ENCODE results near the gene CDH23.
A peak's percentile ranks its signal among the peaks of the same experiment; 100 is the strongest.

The CDH23 gene

GRCh38 chr10:71750124-71750841 lies 353.6 kb downstream of the CDH23 start:
- DNase-seq, result no peak

DNA sequence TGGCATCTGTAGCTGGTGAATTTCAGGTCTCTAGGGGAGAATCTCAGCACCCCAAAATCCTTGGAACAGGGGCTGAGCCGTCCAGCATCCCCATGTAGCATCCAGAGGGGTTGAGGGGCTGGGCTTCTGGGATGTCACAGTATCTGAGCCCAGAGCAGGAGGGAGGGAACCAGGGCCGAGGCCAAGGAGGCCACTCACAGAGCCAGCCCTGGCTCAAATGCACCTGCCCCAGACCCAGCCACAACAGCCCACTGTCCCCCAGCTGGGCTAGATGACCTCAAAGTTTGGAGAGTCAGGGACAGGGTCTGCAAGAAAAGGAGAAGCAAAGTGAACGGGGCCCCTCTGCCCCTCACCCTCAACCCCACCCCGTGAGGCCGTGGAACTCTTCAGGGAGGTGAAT lies 354.3 kb downstream of the CDH23 start:
- DNase-seq, result no peak

DNA sequence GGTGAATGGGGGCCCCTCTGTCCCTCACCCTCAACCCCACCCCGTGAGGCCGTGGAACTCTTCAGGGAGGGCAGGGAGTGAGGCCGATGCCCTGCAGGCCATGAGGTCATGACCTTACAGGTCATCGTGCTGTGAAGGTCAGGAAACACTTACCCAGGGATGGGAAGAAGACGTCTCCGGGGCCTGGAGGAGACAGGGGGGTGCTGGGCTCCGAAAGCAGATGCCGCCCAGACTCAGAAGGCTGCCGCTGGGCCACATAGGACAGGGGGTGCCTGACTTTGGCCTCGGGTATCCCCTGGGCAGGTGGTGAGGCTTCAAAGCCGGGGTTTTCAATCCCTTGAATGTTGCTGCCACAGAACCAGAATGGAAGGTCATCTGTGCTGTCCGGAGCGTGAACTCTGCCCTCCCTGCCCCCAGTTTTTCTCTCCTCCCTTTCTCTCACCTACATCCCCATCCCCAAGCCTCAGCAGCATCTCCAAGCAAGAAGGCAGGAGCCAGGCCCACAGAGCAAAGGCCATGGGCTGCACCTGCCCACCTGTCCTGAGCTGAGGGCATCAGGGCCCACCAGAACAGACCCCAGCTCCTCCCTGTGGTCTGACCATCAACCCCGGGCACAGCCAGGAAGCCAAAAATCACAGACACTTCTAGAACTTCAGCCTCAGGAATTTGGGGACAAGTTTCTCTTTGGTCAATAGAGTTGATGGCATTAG lies 354.9 kb downstream of the CDH23 start:
- DNase-seq, result no peak

- no peak for DNase-seq
Measured at GRCh38 chr10:71752391-71753090, 355.8 kb downstream of the CDH23 start.

DNA sequence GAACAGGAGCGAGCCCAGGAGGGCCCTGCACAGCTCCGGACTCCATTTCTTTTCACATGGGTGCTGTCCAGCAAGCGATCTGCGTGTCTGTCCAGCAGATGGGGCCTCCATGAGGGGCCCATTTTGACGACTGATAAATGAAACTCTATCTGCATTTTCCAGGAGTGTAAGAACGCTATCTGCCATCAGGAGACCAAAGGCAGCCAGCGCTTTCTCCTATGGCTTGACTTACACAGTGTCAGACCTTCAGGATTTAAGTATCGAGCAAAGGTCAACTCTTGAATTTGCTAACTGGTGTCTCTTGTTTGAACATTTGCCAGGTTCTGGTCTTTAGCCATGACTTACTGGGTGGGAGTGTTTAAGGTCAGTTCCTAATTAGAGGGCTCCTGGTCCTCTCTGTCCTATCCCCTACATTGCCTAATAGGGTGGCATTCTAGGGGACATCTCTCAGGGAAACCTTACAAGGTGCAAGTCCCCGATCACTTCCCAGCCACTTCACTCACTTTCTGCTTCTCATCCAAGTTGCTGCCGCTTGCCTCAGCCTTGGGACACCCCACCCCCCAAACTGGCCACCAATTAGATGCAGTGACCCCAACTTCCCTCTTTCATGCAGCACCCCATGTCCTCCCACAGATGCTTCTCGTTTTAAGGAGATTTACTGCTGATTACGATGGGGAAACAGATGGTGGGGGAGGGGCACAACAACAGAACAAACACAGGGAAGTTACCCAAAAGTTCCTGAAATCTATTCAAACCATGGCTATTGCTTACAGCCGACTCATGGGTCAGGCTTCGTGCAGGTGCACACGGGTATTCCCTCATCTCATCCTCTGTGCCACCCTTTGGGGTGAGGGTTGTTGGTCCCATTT lies 356.6 kb downstream of the CDH23 start:
- DNase-seq, result peak; percentile 74

GRCh38 chr10:71753960-71754505 lies 357.3 kb downstream of the CDH23 start:
- DNase-seq, result no peak

DNA sequence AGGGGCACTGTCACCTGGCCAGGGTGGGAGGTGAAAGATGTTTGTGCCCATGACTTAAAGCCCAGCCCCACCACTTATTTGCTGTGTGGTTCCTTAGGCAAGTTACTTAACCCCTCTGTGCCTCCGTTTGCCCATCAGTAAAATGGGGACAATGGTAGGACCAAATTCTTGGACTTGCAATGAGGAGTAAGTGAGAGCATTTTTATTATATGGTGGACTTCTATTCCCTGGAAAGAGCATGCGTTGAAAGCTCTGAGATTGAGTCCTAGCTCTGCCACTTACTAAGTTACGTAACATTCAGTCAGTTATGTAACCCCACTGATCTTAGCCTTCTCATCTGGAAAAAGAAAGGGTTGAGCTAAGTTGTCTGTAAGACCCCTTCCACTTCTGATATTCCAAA lies 357.8 kb downstream of the CDH23 start:
- no peak for DNase-seq

- DNase-seq, result no peak
Measured at GRCh38 chr10:71755179-71755879, 358.6 kb downstream of the CDH23 start.

GRCh38 chr10:71756311-71757191 lies 359.8 kb downstream of the CDH23 start:
- DNase-seq, result no peak

DNA sequence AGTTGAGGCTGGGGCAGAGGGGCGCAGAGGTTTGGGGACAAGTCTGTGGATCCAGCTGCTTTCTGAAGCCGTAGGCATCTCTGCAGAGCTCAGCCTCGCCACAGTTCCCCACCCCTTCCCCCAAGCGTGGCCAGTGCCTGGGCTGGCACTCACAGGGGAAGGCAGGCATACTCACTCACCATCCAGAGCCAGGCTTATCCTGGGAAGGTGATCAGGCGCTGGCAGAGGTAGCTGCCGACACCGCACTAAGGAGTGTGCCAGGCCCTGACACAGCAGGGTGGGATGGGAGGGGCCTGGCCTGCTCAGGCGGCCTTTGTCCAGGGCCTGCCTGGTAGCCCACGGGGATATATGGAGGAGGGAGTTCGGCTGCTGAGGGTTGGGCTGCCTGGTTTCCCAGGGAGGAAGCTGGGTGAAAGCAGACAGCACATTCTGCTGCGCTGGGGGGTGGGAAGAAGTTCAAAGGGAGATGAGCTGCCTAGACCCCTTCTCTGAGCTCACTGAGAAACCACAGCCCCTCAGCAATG lies 360.7 kb downstream of the CDH23 start:
- DNase-seq, result no peak

GRCh38 chr10:71761105-71761511 lies 364.4 kb downstream of the CDH23 start:
- no peak for DNase-seq

DNA sequence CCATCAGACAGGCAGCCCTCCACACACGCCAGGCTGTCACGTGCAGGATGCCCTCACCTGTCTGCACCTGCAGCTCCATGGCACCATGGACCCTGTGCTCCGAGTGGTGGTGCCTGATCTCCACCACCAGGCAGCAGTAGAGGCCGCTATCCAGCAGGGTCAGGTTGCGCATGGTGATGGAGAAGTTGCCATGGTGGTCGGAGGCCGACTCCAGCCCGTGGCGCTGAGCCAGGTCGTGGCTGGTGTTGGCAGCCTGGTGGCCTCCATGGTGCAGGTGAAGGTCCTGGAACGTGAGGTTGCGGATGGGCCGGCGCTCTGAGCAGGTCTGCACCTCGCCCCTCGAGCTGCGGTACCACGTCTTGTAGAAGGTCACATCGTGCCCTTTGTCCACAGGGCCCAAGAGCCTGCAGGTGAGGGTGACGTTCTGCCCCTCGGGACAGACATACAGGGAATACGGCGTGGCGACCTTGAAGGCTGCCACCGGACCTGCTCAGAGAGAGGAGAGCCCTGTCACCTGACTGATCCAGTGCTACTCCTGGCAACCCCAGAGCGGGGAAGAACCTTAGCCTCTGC lies 364.9 kb downstream of the CDH23 start:
- DNase-seq, result no peak

DNA sequence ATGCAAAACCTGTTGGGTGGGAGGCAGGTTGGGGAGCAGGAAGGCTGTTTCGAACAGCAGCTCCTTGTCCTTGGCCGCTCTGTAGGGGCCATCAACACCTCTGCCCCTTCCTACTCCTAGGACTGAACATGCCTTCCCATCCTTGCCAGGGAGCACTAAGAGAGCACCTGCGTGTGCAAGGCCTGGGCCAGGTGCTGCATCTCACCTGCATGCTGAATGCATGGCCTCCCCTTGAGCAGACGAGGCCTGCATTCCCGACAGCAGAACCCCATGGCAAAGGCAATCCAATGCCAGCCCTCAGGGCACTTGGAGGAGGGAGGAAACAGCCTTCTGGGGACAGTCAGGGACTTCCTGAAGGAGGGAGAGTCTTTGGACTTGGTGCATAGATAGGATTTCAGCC lies 365.6 kb downstream of the CDH23 start:
- no peak for DNase-seq

DNA sequence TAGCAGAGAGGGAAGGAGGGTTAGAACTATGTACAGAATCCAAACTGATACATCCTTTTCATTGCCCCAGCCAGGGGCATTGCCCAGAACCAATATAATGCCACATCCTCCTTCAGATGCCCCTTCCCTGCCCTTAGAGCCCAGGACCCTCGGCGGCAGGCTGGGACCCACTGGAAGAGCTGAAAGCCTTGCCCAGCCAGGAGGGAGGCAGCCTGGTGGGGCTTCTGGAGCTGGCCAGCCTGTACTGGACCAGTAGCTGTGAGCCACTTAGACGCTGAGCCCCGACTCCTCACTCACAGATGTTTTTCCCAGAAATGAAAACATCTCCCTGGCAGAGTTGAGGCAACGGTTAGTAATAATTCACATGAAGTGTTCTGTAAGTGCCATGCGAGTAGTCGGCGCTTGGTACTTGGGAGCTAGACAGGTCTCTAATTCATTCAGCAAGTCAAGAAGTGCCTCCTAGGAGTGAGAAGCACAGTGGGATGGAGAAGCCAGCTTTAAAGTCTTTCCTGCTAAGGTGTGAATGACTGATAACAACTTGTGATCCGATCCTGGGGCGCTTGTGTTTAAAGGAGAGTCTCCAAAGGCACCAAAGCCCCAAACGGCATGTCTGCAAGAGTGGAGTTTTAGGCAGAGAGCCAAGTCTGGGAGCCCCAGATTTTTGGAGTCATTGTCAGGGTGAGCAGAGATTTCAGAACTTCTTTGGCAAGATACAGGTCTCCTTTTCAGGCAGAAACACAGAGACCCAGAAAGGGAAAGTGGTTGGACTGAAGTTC lies 366.8 kb downstream of the CDH23 start:
- DNase-seq, result no peak

- no peak for DNase-seq
Measured at GRCh38 chr10:71765176-71765904, 368.6 kb downstream of the CDH23 start.

GRCh38 chr10:71765906-71766716 lies 369.4 kb downstream of the CDH23 start:
- DNase-seq, result no peak

DNA sequence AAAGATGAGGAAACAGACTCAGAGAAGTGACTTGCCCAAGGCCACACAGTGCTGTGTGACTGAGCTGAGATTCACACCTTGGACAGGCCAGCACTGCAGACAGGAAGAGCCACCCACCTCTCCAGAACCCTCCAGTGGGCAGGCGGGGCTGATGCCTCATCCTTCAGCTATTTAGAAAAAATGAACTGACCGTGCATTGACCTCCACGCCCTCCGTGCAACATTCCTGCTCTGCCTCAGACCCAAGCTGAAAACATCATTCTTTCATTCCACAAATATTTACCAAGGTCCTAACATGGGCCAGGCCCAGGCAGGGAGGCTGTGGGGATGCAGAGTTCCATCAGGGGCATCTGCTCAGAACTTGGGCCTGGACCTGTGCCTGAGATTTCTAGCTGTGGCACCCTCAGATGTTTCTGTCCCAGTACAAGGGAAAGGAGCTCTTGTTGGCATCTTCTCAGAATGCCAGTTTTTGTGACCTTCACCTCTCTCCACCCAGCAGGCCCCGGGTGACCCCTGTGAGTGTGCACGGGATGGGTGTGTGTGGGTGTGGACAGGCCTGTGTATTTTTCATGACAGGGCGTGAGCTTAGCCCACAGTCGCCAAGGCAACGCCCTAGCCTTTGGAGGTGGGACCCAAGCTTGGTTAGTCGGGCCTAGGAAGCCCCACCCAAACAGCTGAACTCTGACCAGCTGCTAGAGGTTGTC lies 370.1 kb downstream of the CDH23 start:
- peak; percentile 80 for DNase-seq

All from CD4-positive, alpha-beta T cell treated with Interferon gamma for 1 hour (primary cell).